22Rv1 (cell line): ENCODE measurements around the gene ZNF619.

Source experiments
- CTCF ChIP-seq: fragments of 450-650 bp; IDR thresholded peaks from 2 replicates; pipeline ENCODE4 v1.5.1; 2017; ENCODE audit warnings: mild to moderate bottlenecking
- ZFX ChIP-seq: fragments of 450-650 bp; IDR thresholded peaks from 2 replicates; pipeline ENCODE4 v1.6.1; 2017; ENCODE audit warnings: antibody characterized with exemption, borderline replicate concordance

- TF ChIP-seq CTCF (no peak), ZFX (no peak)
These were observed 47.3 kb downstream of the ZNF619 start for GRCh38 chr3:40524222-40524567.
